HFFc6 (cell line): ENCODE results near the gene OR4C16. TPM values are rescaled to one million over a fixed set of nuclear protein-coding genes. Genes with fewer than 3 reads are reported as not detected.

ENCODE experiments used
- DNase-seq: peaks from one replicate; pipeline ENCODE4 v3.0.0-alpha.2; 2018
- H3K27ac Mint-ChIP-seq: 2 replicates; pipeline ENCODE4 v1.8.0; 2020; ENCODE audit warnings: mild to moderate bottlenecking, mixed read lengths
- H3K27me3 Mint-ChIP-seq: 2 replicates; pipeline ENCODE4 v1.8.0; 2021; ENCODE audit warnings: mild to moderate bottlenecking, moderate library complexity, mixed read lengths; ENCODE audit not compliant: insufficient read depth
- H3K36me3 Mint-ChIP-seq: 2 replicates; pipeline ENCODE4 v1.8.0; 2021; ENCODE audit warnings: low read depth, mixed read lengths
- H3K4me1 Mint-ChIP-seq: 2 replicates; pipeline ENCODE4 v1.8.0; 2020; ENCODE audit warnings: low read depth, mixed read lengths
- H3K4me3 Mint-ChIP-seq: 2 replicates; pipeline ENCODE4 v1.8.0; 2020; ENCODE audit warnings: mild to moderate bottlenecking, moderate library complexity, mixed read lengths
- H3K9me3 Mint-ChIP-seq: 2 replicates; pipeline ENCODE4 v1.8.0; 2020; ENCODE audit warnings: mild to moderate bottlenecking, mixed read lengths
- long read RNA-seq: library from polyadenylated mRNA; unstranded; transcript quantifications from one replicate; pipeline ENCODE4 v2.0.0, GENCODE V29; 2019
- total RNA-seq, 6 experiments: library from RNA; stranded (reverse); fragmentation: NEBNext Ultra II Directional; extraction: Animal tissue kit (Norgen Biotek cat#: 25700); gene quantifications; 2 replicates in 1 of 6; 3 replicates in 5 of 6; pipeline ENCODE4 v1.2.3, GENCODE V29; 2021
- TF ChIP-seq, protein P1 (sequence below): fragments of 200-600 bp; sonication (generic); IDR thresholded peaks from 2 replicates; pipeline ENCODE4 v1.5.0; 2021; ENCODE audit warnings: antibody characterized with exemption, mild to moderate bottlenecking

Gene OR4C16, protein sequence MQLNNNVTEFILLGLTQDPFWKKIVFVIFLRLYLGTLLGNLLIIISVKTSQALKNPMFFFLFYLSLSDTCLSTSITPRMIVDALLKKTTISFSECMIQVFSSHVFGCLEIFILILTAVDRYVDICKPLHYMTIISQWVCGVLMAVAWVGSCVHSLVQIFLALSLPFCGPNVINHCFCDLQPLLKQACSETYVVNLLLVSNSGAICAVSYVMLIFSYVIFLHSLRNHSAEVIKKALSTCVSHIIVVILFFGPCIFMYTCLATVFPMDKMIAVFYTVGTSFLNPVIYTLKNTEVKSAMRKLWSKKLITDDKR
- total RNA-seq, result not detected
- long read RNA-seq, result 0 reads

DNA sequence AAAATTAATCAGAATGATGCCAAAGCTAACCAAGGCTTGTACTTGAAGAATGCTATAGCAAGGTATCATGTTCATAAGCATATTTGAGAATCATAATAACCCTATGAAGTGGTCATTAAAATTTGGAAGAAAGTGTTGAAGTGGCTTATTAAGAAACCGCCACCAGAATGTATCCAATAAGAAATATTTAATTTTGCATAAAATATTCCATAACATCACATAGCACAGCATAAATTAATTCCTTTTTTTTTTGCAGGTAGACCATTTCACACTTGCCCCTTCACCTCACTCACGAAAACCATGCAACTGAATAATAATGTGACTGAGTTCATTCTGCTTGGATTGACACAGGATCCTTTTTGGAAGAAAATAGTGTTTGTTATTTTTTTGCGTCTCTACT, at the start of gene OR4C16:
TSS of gene OR4C16 (plus strand) at position 301 of the 400 bp plus-strand sequence. CDS start at position 301, 0 bp downstream.
- Mint-ChIP-seq H3K4me3 (no peak within 1 kb of the TSS), H3K9me3 (peaks cover 34% of the 10 kb centered on the region), H3K36me3 (no peaks in the 10 kb centered on the region; the same call in 1 of the 2 replicates), H3K4me1 (no peaks in the 10 kb centered on the region), H3K27ac (no peak within 1 kb of the TSS), H3K27me3 (no peaks in the 10 kb centered on the region)
- no peak for DNase-seq
- TF ChIP-seq, protein P1, sequence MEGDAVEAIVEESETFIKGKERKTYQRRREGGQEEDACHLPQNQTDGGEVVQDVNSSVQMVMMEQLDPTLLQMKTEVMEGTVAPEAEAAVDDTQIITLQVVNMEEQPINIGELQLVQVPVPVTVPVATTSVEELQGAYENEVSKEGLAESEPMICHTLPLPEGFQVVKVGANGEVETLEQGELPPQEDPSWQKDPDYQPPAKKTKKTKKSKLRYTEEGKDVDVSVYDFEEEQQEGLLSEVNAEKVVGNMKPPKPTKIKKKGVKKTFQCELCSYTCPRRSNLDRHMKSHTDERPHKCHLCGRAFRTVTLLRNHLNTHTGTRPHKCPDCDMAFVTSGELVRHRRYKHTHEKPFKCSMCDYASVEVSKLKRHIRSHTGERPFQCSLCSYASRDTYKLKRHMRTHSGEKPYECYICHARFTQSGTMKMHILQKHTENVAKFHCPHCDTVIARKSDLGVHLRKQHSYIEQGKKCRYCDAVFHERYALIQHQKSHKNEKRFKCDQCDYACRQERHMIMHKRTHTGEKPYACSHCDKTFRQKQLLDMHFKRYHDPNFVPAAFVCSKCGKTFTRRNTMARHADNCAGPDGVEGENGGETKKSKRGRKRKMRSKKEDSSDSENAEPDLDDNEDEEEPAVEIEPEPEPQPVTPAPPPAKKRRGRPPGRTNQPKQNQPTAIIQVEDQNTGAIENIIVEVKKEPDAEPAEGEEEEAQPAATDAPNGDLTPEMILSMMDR, result no peak

DNA sequence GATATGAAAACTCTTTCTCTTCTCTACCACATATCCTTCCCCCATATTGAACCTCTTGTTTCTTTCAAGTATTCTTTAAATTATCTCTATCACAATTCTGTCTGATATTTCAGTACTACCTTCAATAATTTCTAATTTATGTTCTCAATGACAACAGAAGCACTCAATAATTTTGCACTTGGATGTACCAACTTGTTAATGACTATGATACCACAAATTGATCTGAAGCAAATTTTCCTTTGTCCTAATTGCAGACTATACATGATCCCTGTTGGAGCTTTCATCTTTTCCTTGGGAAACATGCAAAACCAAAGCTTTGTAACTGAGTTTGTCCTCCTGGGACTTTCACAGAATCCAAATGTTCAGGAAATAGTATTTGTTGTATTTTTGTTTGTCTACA, 17.8 kb upstream of the OR4C16 start, which contains the start of gene OR4C15:
TSS of gene OR4C15 (plus strand) at position 301 of the 400 bp plus-strand sequence. CDS start at position 301, 0 bp downstream.
- Mint-ChIP-seq H3K9me3 (peaks cover 29% of the 10 kb centered on the region), H3K27me3 (no peaks in the 10 kb centered on the region), H3K4me1 (no peaks in the 10 kb centered on the region), H3K27ac (no peak within 1 kb of the TSS), H3K4me3 (no peak within 1 kb of the TSS), H3K36me3 (no peaks in the 10 kb centered on the region)
- no peak for DNase-seq
- TF ChIP-seq, protein P1, result no peak

DNA sequence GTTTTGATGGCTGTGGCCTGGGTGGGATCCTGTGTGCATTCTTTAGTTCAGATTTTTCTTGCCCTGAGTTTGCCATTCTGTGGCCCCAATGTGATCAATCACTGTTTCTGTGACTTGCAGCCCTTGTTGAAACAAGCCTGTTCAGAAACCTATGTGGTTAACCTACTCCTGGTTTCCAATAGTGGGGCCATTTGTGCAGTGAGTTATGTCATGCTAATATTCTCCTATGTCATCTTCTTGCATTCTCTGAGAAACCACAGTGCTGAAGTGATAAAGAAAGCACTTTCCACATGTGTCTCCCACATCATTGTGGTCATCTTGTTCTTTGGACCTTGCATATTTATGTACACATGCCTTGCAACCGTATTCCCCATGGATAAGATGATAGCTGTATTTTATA, 620 bp downstream of the OR4C16 start:
- H3K27ac Mint-ChIP-seq, result no peak overlapping the region
- H3K27me3 Mint-ChIP-seq, result no peaks in the 10 kb centered on the region
- TF ChIP-seq, protein P1, result no peak
- no peak overlapping the region for H3K4me3 Mint-ChIP-seq
- no peaks in the 10 kb centered on the region; the same call in 1 of the 2 replicates for H3K36me3 Mint-ChIP-seq
- no peak for DNase-seq
- peaks cover 42% of the 10 kb centered on the region for H3K9me3 Mint-ChIP-seq
- H3K4me1 Mint-ChIP-seq, result no peaks in the 10 kb centered on the region

DNA sequence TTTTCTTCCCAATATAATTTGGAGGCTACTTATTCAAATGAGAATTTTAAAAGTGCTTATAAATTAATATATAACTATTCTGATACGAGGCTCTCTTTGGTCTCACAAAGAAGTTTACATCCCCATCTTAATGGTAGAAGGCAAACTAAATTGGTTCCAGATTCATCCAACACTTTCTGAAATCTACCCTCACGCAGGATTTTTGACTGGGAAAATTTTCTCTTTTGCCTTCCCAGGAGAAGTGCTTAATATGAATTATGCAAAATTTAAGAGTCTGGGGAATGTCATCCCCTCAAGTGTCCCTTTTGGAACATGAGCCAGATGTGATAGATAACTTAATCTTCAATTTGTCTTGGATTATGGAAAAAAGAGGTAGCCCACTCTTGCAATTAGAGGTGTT, 35.6 kb downstream of the OR4C16 start, which contains the start of gene OR4C11:
TSS of gene OR4C11 (minus strand) at position 101 of the 400 bp plus-strand sequence. CDS start 3,272 bp downstream, outside the sequence.
- no peak within 1 kb of the TSS for H3K4me3 Mint-ChIP-seq
- H3K36me3 Mint-ChIP-seq, result no peaks in the 10 kb centered on the region

More for the DNA sequence above, 35.6 kb downstream of the OR4C16 start, which contains the start of gene OR4C11:
- Mint-ChIP-seq H3K9me3 (no peaks in the 10 kb centered on the region; the same call in 1 of the 2 replicates), H3K27ac (no peak within 1 kb of the TSS), H3K27me3 (no peaks in the 10 kb centered on the region), H3K4me1 (no peaks in the 10 kb centered on the region)
- no peak for DNase-seq
- TF ChIP-seq, protein P1, result no peak

Other genes starting within 250 kb of the OR4C16 start
- not detected for gene OR4A16, start 228.9 kb upstream of the OR4C16 start, total RNA-seq
- gene OR4A15, start 204.2 kb upstream of the OR4C16 start, total RNA-seq, result not detected
- gene OR4C15, start 17.7 kb upstream of the OR4C16 start, total RNA-seq, result not detected
- not detected for gene OR4C11, start 35.5 kb downstream of the OR4C16 start, total RNA-seq
- gene OR4P4, start 63.0 kb downstream of the OR4C16 start, total RNA-seq, result not detected
- gene OR4S2, start 76.2 kb downstream of the OR4C16 start, total RNA-seq, result not detected
- gene OR4C6, start 90.1 kb downstream of the OR4C16 start, total RNA-seq, result not detected
- not detected for gene OR5D13, start 201.3 kb downstream of the OR4C16 start, total RNA-seq
- not detected for gene OR5D14, start 223.4 kb downstream of the OR4C16 start, total RNA-seq
- gene OR5L1, start 239.2 kb downstream of the OR4C16 start, total RNA-seq, result not detected
- not detected for gene OR5D18, start 247.5 kb downstream of the OR4C16 start, total RNA-seq